GM12891 (cell line): ENCODE data around the gene PRSS27.

Experiments
- DNase-seq: peaks from one replicate; pipeline ENCODE4 v3.0.0; 2011; ENCODE audit warnings: low spot score; ENCODE audit not compliant: insufficient read length
- FAIRE-seq: peaks from 2 replicates; lab custom pipeline; 2011; peaks lifted over from hg19 to GRCh38; lab: Jason Lieb, UNC
- PAX5 ChIP-seq: IDR thresholded peaks from 2 replicates; pipeline ENCODE4 v1.6.1; 2011; ENCODE audit warnings: low read length, moderate library complexity, mild to moderate bottlenecking; ENCODE audit not compliant: insufficient read depth, severe bottlenecking
- POLR2A ChIP-seq: IDR thresholded peaks from 2 replicates; pipeline ENCODE4 v1.6.1; 2011; ENCODE audit warnings: low read depth, low read length, control low read depth
- POLR2AphosphoS5 ChIP-seq: IDR thresholded peaks from 2 replicates; pipeline ENCODE4 v1.6.1; 2011; ENCODE audit warnings: low read depth, low read length, control low read depth
- POU2F2 ChIP-seq: IDR thresholded peaks from 2 replicates; pipeline ENCODE4 v1.6.1; 2011; ENCODE audit warnings: low read depth, mild to moderate bottlenecking, control low read depth, low read length, moderate library complexity
- SPI1 ChIP-seq: IDR thresholded peaks from 2 replicates; pipeline ENCODE4 v1.6.1; 2011; ENCODE audit warnings: low read depth, low read length, control low read depth
- TAF1 ChIP-seq: IDR thresholded peaks from 2 replicates; pipeline ENCODE4 v1.6.1; 2011; ENCODE audit warnings: low read depth, low read length, control low read depth

Gene PRSS27

GRCh38 chr16:2715966-2716885, 3.8 kb downstream of the PRSS27 start:
- TF ChIP-seq POU2F2 = no peak
- no peak for TF ChIP-seq SPI1
- TF ChIP-seq POLR2AphosphoS5 = no peak
- no peak for TF ChIP-seq POLR2A
- no peak for TF ChIP-seq PAX5
- no peak for TF ChIP-seq TAF1
- DNase-seq (no peak), FAIRE-seq (no peak)

- DNase-seq = peak; percentile 88
- peak; percentile 81 for FAIRE-seq
- TF ChIP-seq POU2F2 (no peak), POLR2A (no peak), PAX5 (no peak), SPI1 (no peak), POLR2AphosphoS5 (no peak), TAF1 (no peak)
Observed at GRCh38 chr16:2715519-2715918, 4.5 kb downstream of the PRSS27 start.

- DNase-seq (no peak), FAIRE-seq (no peak)
- TF ChIP-seq PAX5 = no peak
- TF ChIP-seq TAF1 = no peak
- TF ChIP-seq POU2F2 = no peak
- no peak for TF ChIP-seq POLR2A
- no peak for TF ChIP-seq POLR2AphosphoS5
- no peak for TF ChIP-seq SPI1
Observed at GRCh38 chr16:2715064-2715463, 5.0 kb downstream of the PRSS27 start.

- TF ChIP-seq SPI1 = no peak
- no peak for TF ChIP-seq PAX5
- TF ChIP-seq POU2F2 = no peak
- TF ChIP-seq TAF1 = no peak
- no peak for TF ChIP-seq POLR2A
- no peak for TF ChIP-seq POLR2AphosphoS5
- DNase-seq = no peak
- FAIRE-seq = no peak
Observed at GRCh38 chr16:2713985-2714774, 5.8 kb downstream of the PRSS27 start.

GRCh38 chr16:2713523-2713922, 6.5 kb downstream of the PRSS27 start:
- DNase-seq = no peak
- TF ChIP-seq POU2F2 = no peak
- no peak for TF ChIP-seq PAX5
- no peak for TF ChIP-seq TAF1
- no peak for TF ChIP-seq SPI1
- TF ChIP-seq POLR2AphosphoS5 = no peak
- TF ChIP-seq POLR2A = no peak
- no peak for FAIRE-seq

GRCh38 chr16:2712546-2712945, 7.5 kb downstream of the PRSS27 start:
- FAIRE-seq = no peak
- no peak for DNase-seq
- TF ChIP-seq PAX5 (no peak), POLR2AphosphoS5 (no peak), POLR2A (no peak), TAF1 (no peak), SPI1 (no peak), POU2F2 (no peak)

GRCh38 chr16:2712063-2712441, 8.0 kb downstream of the PRSS27 start:
- FAIRE-seq = no peak
- TF ChIP-seq POLR2A (no peak), TAF1 (no peak), POLR2AphosphoS5 (no peak), PAX5 (no peak)
- DNase-seq = no peak

- TF ChIP-seq POLR2A (no peak), SPI1 (no peak), POU2F2 (no peak), TAF1 (no peak), POLR2AphosphoS5 (no peak), PAX5 (no peak)
- FAIRE-seq (no peak), DNase-seq (no peak)
Observed at GRCh38 chr16:2711370-2712062, 8.5 kb downstream of the PRSS27 start.
